K562 (cell line): Measurements from ENCODE around the gene RNFT2. TPM values are rescaled to one million over a fixed set of nuclear protein-coding genes. Genes with fewer than 3 reads are reported as not detected.
A peak's percentile ranks its signal among the peaks of the same experiment; 100 is the strongest.

Experiments used
- ATAC-seq: fragments of 200-7000 bp; cut with Tn5 transposase; 3 replicates; pipeline ENCODE4 v1.9.1; 2020; ENCODE audit warnings: moderate library complexity
- BruUV-seq: library from RNA; stranded (reverse); fragments of 400-500 nt; replicated peaks from 2 replicates; lab custom pipeline; 2021; lab: Mats Ljungman, UMichigan
- CTCF ChIA-PET: fragments of 300-600 bp; formaldehyde crosslinking; extraction: SDS; loops from one replicate; lab custom pipeline; 2021; ENCODE audit warnings: low intra/inter-chr PET ratio; lab: Yijun Ruan, JAX
- POLR2A ChIA-PET: fragments of 300-600, 350-650 bp; sonication (Branson Sonifier 250); formaldehyde crosslinking; extraction: SDS; loops from one replicate; lab custom pipeline; 2021; ENCODE audit warnings: antibody characterized with exemption, inconsistent platforms; lab: Yijun Ruan, JAX
- DNase-seq, 4 experiments: peaks; one replicate each; pipeline versions ENCODE4 v3.0.0 to v3.0.0-alpha.2; 2011 to 2018; ENCODE audit warnings: low spot score in 3 of 4, mixed read lengths in 3 of 4; ENCODE audit errors: extremely low read depth in 1 of 4
- FAIRE-seq: peaks from 2 replicates; lab custom pipeline; 2011; peaks lifted over from hg19 to GRCh38; lab: Jason Lieb, UNC
- H2AFZ ChIP-seq: 2 replicates; pipeline ENCODE4 v1.6.0; 2011; ENCODE audit warnings: low read depth, low read length, control low read depth, inconsistent platforms
- H3K27ac ChIP-seq: fragments of 200-600 bp; 3 replicates; pipeline ENCODE4 v1.8.0; 2011; ENCODE audit warnings: low read depth, mild to moderate bottlenecking, control low read depth, inconsistent platforms, low read length, moderate library complexity, mixed read lengths; ENCODE audit errors: extremely low read depth
- H3K27me3 ChIP-seq, 2 experiments: fragments of 300-600 bp in 1 of 2; 2 replicates in 1 of 2; 3 replicates in 1 of 2; pipeline versions ENCODE4 v1.6.0 to v1.8.0; 2011; ENCODE audit warnings: inconsistent platforms in 2 of 2, low read length in 2 of 2, mild to moderate bottlenecking in 1 of 2, mixed read lengths in 1 of 2, moderate library complexity in 1 of 2; ENCODE audit not compliant: control insufficient read depth in 2 of 2, insufficient read depth in 2 of 2
- H3K36me3 ChIP-seq: fragments of 300-600 bp; 3 replicates; pipeline ENCODE4 v1.8.0; 2011; ENCODE audit warnings: mild to moderate bottlenecking, low read length, inconsistent platforms; ENCODE audit not compliant: control insufficient read depth, insufficient read depth
- H3K4me1 ChIP-seq, 2 experiments: fragments of 200-600 bp in 1 of 2; replicated peaks in 1 of 2; 2 replicates in 1 of 2; 3 replicates in 1 of 2; pipeline versions ENCODE4 v1.5.1 to v1.8.0; 2011; ENCODE audit warnings: inconsistent platforms in 2 of 2, low read length in 2 of 2, mild to moderate bottlenecking in 1 of 2, mixed read lengths in 1 of 2, moderate library complexity in 1 of 2; ENCODE audit not compliant: control insufficient read depth in 2 of 2, insufficient read depth in 2 of 2
- H3K4me2 ChIP-seq: 2 replicates; pipeline ENCODE4 v1.6.1; 2011; ENCODE audit warnings: low read length, control low read depth, inconsistent platforms, mixed read lengths; ENCODE audit not compliant: insufficient read depth
- H3K4me3 ChIP-seq: fragments of 200-600 bp; sonication (generic), shearing (Covaris generic); 2 replicates; pipeline ENCODE4 v1.5.1; 2016; ENCODE audit warnings: control low read depth, inconsistent platforms
- H3K79me2 ChIP-seq: fragments of 200-600 bp; 3 replicates; pipeline ENCODE4 v1.8.0; 2011; ENCODE audit warnings: low read length, inconsistent platforms; ENCODE audit not compliant: control insufficient read depth, insufficient read depth
- H3K9ac ChIP-seq, 2 experiments: 2 replicates each; pipeline versions ENCODE4 v1.6.0 to v1.6.1; 2011; ENCODE audit warnings: low read depth in 2 of 2, low read length in 2 of 2, control low read depth in 1 of 2, inconsistent platforms in 1 of 2, mild to moderate bottlenecking in 1 of 2, mixed read lengths in 1 of 2; ENCODE audit not compliant: insufficient read depth in 1 of 2
- H3K9me1 ChIP-seq: one replicate; pipeline ENCODE4 v1.6.0; 2011; ENCODE audit warnings: inconsistent platforms, mild to moderate bottlenecking, low read length, moderate library complexity; ENCODE audit not compliant: control insufficient read depth, insufficient read depth
- H3K9me3 ChIP-seq: replicated peaks from 2 replicates; pipeline ENCODE4 v1.5.1; 2011; ENCODE audit warnings: low read depth, low read length, inconsistent platforms; ENCODE audit not compliant: control insufficient read depth, insufficient read depth
- H4K20me1 ChIP-seq: replicated peaks from 2 replicates; pipeline ENCODE4 v1.6.1; 2011; ENCODE audit warnings: low read length, inconsistent platforms, mixed read lengths; ENCODE audit not compliant: control insufficient read depth, insufficient read depth
- BDP1 ChIP-seq: IDR thresholded peaks from 3 replicates; pipeline ENCODE4 v1.6.1; 2011; ENCODE audit not compliant: insufficient read length, insufficient read depth
- BMI1 ChIP-seq: fragments of 150-350 bp; IDR thresholded peaks from 2 replicates; pipeline ENCODE4 v1.6.1; 2014; ENCODE audit warnings: low read length
- DNMT1 ChIP-seq: fragments of 450-650 bp; IDR thresholded peaks from 2 replicates; pipeline ENCODE4 v1.6.1; 2016; ENCODE audit warnings: antibody characterized with exemption, mild to moderate bottlenecking
- HDAC1 ChIP-seq, 2 experiments: fragments of 450-650 bp; IDR thresholded peaks; 2 replicates each; pipeline ENCODE4 v1.6.1; 2016 to 2017; ENCODE audit warnings: inconsistent platforms in 1 of 2, mild to moderate bottlenecking in 1 of 2, moderate library complexity in 1 of 2
- HEY1 ChIP-seq: fragments of 250-450 bp; sonication (Bioruptor Pico); IDR thresholded peaks from 2 replicates; pipeline ENCODE4 v1.5.0; 2020; ENCODE audit warnings: mild to moderate bottlenecking, moderate library complexity, borderline replicate concordance
- IRF9 ChIP-seq: fragments of 450-650 bp; IDR thresholded peaks from 2 replicates; pipeline ENCODE4 v1.6.1; 2016; ENCODE audit warnings: missing biosample characterization, missing genetic modification characterization
- MTF1 ChIP-seq: fragments of 250-450 bp; sonication (Bioruptor Pico); IDR thresholded peaks from 2 replicates; pipeline ENCODE4 v1.9.0; 2021; ENCODE audit warnings: moderate library complexity, mild to moderate bottlenecking, inconsistent platforms, borderline replicate concordance
- NR2F6 ChIP-seq: fragments of 450-650 bp; formaldehyde crosslinking; IDR thresholded peaks from 2 replicates; pipeline ENCODE4 v1.4.0; 2020; ENCODE audit warnings: mild to moderate bottlenecking
- RFX1 ChIP-seq: fragments of 450-650 bp; IDR thresholded peaks from 2 replicates; pipeline ENCODE4 v1.6.1; 2016; ENCODE audit warnings: mild to moderate bottlenecking, moderate library complexity
- ZBTB34 ChIP-seq: fragments of 250-450 bp; sonication (Bioruptor Pico); IDR thresholded peaks from 2 replicates; pipeline ENCODE4 v1.8.0; 2021; ENCODE audit warnings: mild to moderate bottlenecking, moderate library complexity
- ZNF239 ChIP-seq: fragments of 250-450 bp; sonication (Bioruptor Pico); IDR thresholded peaks from 2 replicates; pipeline ENCODE4 v1.4.0; 2020; ENCODE audit warnings: mild to moderate bottlenecking
- WGBS: fragments of 100-300 bp; shearing (Covaris generic); methylation state at CpG from one replicate; pipeline ENCODE4 v1.1.6; 2016; ENCODE audit warnings: low coverage, mixed read lengths; ENCODE audit not compliant: insufficient coverage; ENCODE audit errors: missing lambda C conversion rate; 5-methylcytosine and 5-hydroxymethylcytosine counted together
- in situ Hi-C: fragments of 300-500 bp; cut with MboI; formaldehyde crosslinking; loops from 4 replicates; pipeline ENCODE4 v1.15.0; 2018; ENCODE audit warnings: inconsistent platforms, mixed read lengths
- intact Hi-C: fragments of 100-400 bp; cut with micrococcal nuclease; formaldehyde crosslinking; loops from 2 replicates; pipeline ENCODE4 v1.14.2; 2022
- polyA plus RNA-seq, 8 experiments: library from polyadenylated mRNA; depleted of rRNA in 4 of 8; stranded (reverse) in 5 of 8; unstranded in 3 of 8; fragments of >200 nt; fragmentation: Nextera tagmentation in 2 of 8; fragmentation: Illumina TruSeq in 1 of 8; extraction: Ambion mirVana in 2 of 8; extraction: Trizol in 1 of 8; gene quantifications; 2 replicates each; pipeline versions ENCODE4 v1.2.1 to v1.2.3, GENCODE V29; 2011 to 2014; ENCODE audit warnings: inconsistent platforms in 1 of 8, missing spikeins in 1 of 8
- total RNA-seq, 7 experiments: library from RNA; depleted of rRNA in 6 of 7; stranded (reverse); fragments of >200 nt in 6 of 7; fragmentation: Illumina TruSeq in 2 of 7; extraction: Trizol in 2 of 7; gene quantifications; 2 replicates each; pipeline versions ENCODE4 v1.2.1 to v1.2.3, GENCODE V29; 2011 to 2021; ENCODE audit warnings: low replicate concordance in 1 of 7

Gene RNFT2
- total and polyA plus RNA-seq, 9 of the 15 experiments (the other 6 are each of a cell fraction or from before 2014, with no cell fraction given) = 3.6 to 26.3 (median 9.5) TPM

GRCh38 chr12:116852303-116852702 lies 114.2 kb downstream of the RNFT2 start:
- FAIRE-seq (no peak), DNase-seq (no peak), ATAC-seq (no peak)
- CTCF ChIA-PET = no interaction called here
- Histone ChIP-seq H2AFZ (no peak overlapping the region), H3K9me3 (no peaks in the 10 kb centered on the region), H3K9me1 (no peaks in the 10 kb centered on the region), H3K36me3 (no peaks in the 10 kb centered on the region), H3K27ac (no peak overlapping the region), H3K4me2 (no peak overlapping the region), H4K20me1 (peaks cover 5% of the 10 kb centered on the region), H3K27me3 (peaks cover 2 to 25% of the 10 kb centered on the region in 2 experiments; a peak in 3 of 5 replicates), H3K4me1 (no peaks in the 10 kb centered on the region; a peak in 1 of 5 replicates), H3K9ac (no peak overlapping the region)
- TSS peak; percentile 27 for BruUV-seq
- in situ Hi-C loops = no loop called here
- 22% methylated on average over 6 of the region's 6 CpGs for WGBS
- no peak for TF ChIP-seq DNMT1
- no peak for TF ChIP-seq HEY1 (CRISPR knock-in tag)
- peak; percentile 29; the same call in 1 of the 2 replicates for TF ChIP-seq RFX1
- TF ChIP-seq NR2F6 (CRISPR knock-in tag) = no peak
- TF ChIP-seq IRF9 (tag) = no peak
- TF ChIP-seq, all 486 proteins: peak for 1
- intact Hi-C loops = no loop called here
- H3K4me3 ChIP-seq = no peak overlapping the region
- no peaks in the 10 kb centered on the region for H3K79me2 ChIP-seq
- POLR2A ChIA-PET = no interaction called here

GRCh38 chr12:116853507-116853906 lies 115.4 kb downstream of the RNFT2 start:
- Histone ChIP-seq H4K20me1 (peaks cover 6% of the 10 kb centered on the region), H3K36me3 (no peaks in the 10 kb centered on the region), H3K4me2 (no peak overlapping the region), H2AFZ (no peak overlapping the region), H3K27ac (no peak overlapping the region), H3K27me3 (peaks cover 2 to 25% of the 10 kb centered on the region in 2 experiments; a peak in 3 of 5 replicates), H3K79me2 (no peaks in the 10 kb centered on the region), H3K4me1 (no peaks in the 10 kb centered on the region; a peak in 1 of 5 replicates), H3K4me3 (no peak overlapping the region), H3K9me1 (no peaks in the 10 kb centered on the region), H3K9ac (no peak overlapping the region), H3K9me3 (no peaks in the 10 kb centered on the region)
- intact Hi-C loops = no loop called here
- no TSS peak for BruUV-seq
- ChIA-PET CTCF (no interaction called here), POLR2A (no interaction called here)
- DNase-seq (no peak), ATAC-seq (no peak), FAIRE-seq (no peak)
- WGBS = 47% methylated on average over 5 of the region's 5 CpGs
- in situ Hi-C loops = no loop called here
- TF ChIP-seq ZBTB34 (CRISPR knock-in tag) (no peak), MTF1 (no peak), NR2F6 (CRISPR knock-in tag) (no peak), ZNF239 (CRISPR knock-in tag) (no peak), BDP1 (no peak), HDAC1 (IDR thresholded peaks at IDR 0.05) (no peak), BMI1 (no peak)
